ENCODE results near the gene SRD5A2. TPM values are rescaled to one million over a fixed set of nuclear protein-coding genes. Genes with fewer than 3 reads are reported as not detected.

The SRD5A2 gene
- total and polyA plus RNA-seq, 4 donors: 2.3 to 23.3 (median 2.9) TPM; not detected in 1

GRCh38 chr2:31535768-31536167 is 45.0 kb downstream of the SRD5A2 start:
- H3K9me3 ChIP-seq (ENCODE audit: control insufficient read depth in 4 of 4, low read length in 3 of 4): no peaks in the 10 kb centered on the region
- 29% methylated on average over 2 of the region's 2 CpGs for WGBS
- H3K27me3 ChIP-seq (ENCODE audit: control insufficient read depth in 4 of 4, insufficient read depth in 4 of 4, low read length in 3 of 4): no peaks in the 10 kb centered on the region
- H3K36me3 ChIP-seq (ENCODE audit: control insufficient read depth in 4 of 4, insufficient read depth in 3 of 4, low read depth in 1 of 4, low read length in 3 of 4): peaks cover 0 to 17% (median 3%) of the 10 kb centered on the region in 4 donors
- TF ChIP-seq SP1 (IDR thresholded peaks at IDR 0.05) (peak; percentile 5), FOXA2 (IDR thresholded peaks at IDR 0.05) (peak; percentile 11), RXRA (IDR thresholded peaks at IDR 0.05) (peak in 1 of 2 donors; percentile 73), HNF4A (conservative IDR thresholded peaks at IDR 0.05) (peak; percentile 53 to 65), RAD21 (IDR thresholded peaks at IDR 0.05) (peak; percentile 10 to 17), JUND (IDR thresholded peaks at IDR 0.05) (peak in 1 of 2 donors; percentile 56), HNF4G (IDR thresholded peaks at IDR 0.05) (no peak)
- TF ChIP-seq, protein P1, sequence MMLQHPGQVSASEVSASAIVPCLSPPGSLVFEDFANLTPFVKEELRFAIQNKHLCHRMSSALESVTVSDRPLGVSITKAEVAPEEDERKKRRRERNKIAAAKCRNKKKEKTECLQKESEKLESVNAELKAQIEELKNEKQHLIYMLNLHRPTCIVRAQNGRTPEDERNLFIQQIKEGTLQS (IDR thresholded peaks at IDR 0.05): no peak
- no peak overlapping the region for H3K4me3 ChIP-seq (ENCODE audit: low read depth in 1 of 3, low read length in 3 of 3)
- H3K9ac ChIP-seq (ENCODE audit: low read depth in 1 of 2, low read length in 2 of 2): no peak overlapping the region
- no peak for DNase-seq (ENCODE audit: low spot score)
- H3K4me1 ChIP-seq (ENCODE audit: control insufficient read depth in 4 of 4, insufficient read depth in 4 of 4, low read length in 3 of 4): peaks cover 5 to 37% (median 25%) of the 10 kb centered on the region in 4 donors
- no peak overlapping the region for H3K27ac ChIP-seq (ENCODE audit: low read depth in 1 of 2, low read length in 2 of 2)

- H3K36me3 ChIP-seq (ENCODE audit: control insufficient read depth in 4 of 4, insufficient read depth in 3 of 4, low read depth in 1 of 4, low read length in 3 of 4): peaks cover 0 to 17% (median 3%) of the 10 kb centered on the region in 4 donors
- H3K4me1 ChIP-seq (ENCODE audit: control insufficient read depth in 4 of 4, insufficient read depth in 4 of 4, low read length in 3 of 4): peaks cover 5 to 33% (median 21%) of the 10 kb centered on the region in 4 donors
- DNase-seq (ENCODE audit: low spot score): no peak
- H3K4me3 ChIP-seq (ENCODE audit: low read depth in 1 of 3, low read length in 3 of 3): no peak overlapping the region
- H3K27me3 ChIP-seq (ENCODE audit: control insufficient read depth in 4 of 4, insufficient read depth in 4 of 4, low read length in 3 of 4): no peaks in the 10 kb centered on the region
- H3K9ac ChIP-seq (ENCODE audit: low read depth in 1 of 2, low read length in 2 of 2): no peak overlapping the region
- no peaks in the 10 kb centered on the region for H3K9me3 ChIP-seq (ENCODE audit: control insufficient read depth in 4 of 4, low read length in 3 of 4)
- TF ChIP-seq, protein P2, sequence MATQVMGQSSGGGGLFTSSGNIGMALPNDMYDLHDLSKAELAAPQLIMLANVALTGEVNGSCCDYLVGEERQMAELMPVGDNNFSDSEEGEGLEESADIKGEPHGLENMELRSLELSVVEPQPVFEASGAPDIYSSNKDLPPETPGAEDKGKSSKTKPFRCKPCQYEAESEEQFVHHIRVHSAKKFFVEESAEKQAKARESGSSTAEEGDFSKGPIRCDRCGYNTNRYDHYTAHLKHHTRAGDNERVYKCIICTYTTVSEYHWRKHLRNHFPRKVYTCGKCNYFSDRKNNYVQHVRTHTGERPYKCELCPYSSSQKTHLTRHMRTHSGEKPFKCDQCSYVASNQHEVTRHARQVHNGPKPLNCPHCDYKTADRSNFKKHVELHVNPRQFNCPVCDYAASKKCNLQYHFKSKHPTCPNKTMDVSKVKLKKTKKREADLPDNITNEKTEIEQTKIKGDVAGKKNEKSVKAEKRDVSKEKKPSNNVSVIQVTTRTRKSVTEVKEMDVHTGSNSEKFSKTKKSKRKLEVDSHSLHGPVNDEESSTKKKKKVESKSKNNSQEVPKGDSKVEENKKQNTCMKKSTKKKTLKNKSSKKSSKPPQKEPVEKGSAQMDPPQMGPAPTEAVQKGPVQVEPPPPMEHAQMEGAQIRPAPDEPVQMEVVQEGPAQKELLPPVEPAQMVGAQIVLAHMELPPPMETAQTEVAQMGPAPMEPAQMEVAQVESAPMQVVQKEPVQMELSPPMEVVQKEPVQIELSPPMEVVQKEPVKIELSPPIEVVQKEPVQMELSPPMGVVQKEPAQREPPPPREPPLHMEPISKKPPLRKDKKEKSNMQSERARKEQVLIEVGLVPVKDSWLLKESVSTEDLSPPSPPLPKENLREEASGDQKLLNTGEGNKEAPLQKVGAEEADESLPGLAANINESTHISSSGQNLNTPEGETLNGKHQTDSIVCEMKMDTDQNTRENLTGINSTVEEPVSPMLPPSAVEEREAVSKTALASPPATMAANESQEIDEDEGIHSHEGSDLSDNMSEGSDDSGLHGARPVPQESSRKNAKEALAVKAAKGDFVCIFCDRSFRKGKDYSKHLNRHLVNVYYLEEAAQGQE (IDR thresholded peaks at IDR 0.05): no peak
- TF ChIP-seq MAX (IDR thresholded peaks at IDR 0.05): no peak
- no peak for TF ChIP-seq NR2F2 (IDR thresholded peaks at IDR 0.05)
- WGBS: 93% methylated on average over 1 of the region's 1 CpG
- H3K27ac ChIP-seq (ENCODE audit: low read depth in 1 of 2, low read length in 2 of 2): no peak overlapping the region
Measured at GRCh38 chr2:31534636-31535035, 46.1 kb downstream of the SRD5A2 start.

- no peak overlapping the region for H3K9ac ChIP-seq (ENCODE audit: low read depth in 1 of 2, low read length in 2 of 2)
- H3K4me3 ChIP-seq (ENCODE audit: low read depth in 1 of 3, low read length in 3 of 3): no peak overlapping the region
- H3K36me3 ChIP-seq (ENCODE audit: control insufficient read depth in 4 of 4, insufficient read depth in 3 of 4, low read depth in 1 of 4, low read length in 3 of 4): peaks cover 0 to 26% (median 3%) of the 10 kb centered on the region in 4 donors
- TF ChIP-seq, protein P1 (IDR thresholded peaks at IDR 0.05): no peak
- TF ChIP-seq GABPA (IDR thresholded peaks at IDR 0.05 in 1 of 2, conservative IDR thresholded peaks at IDR 0.05 in 1 of 2) (no peak), RAD21 (IDR thresholded peaks at IDR 0.05) (no peak), FOXA2 (IDR thresholded peaks at IDR 0.05) (no peak), HNF4A (conservative IDR thresholded peaks at IDR 0.05) (no peak)
- TF ChIP-seq, protein P2 (IDR thresholded peaks at IDR 0.05): no peak
- H3K4me1 ChIP-seq (ENCODE audit: control insufficient read depth in 4 of 4, insufficient read depth in 4 of 4, low read length in 3 of 4): peaks cover 4 to 28% (median 22%) of the 10 kb centered on the region in 4 donors
- WGBS: 96% methylated on average over 1 of the region's 1 CpG
- DNase-seq (ENCODE audit: low spot score): no peak
- H3K27ac ChIP-seq (ENCODE audit: low read depth in 1 of 2, low read length in 2 of 2): no peak overlapping the region
- H3K27me3 ChIP-seq (ENCODE audit: control insufficient read depth in 4 of 4, insufficient read depth in 4 of 4, low read length in 3 of 4): no peaks in the 10 kb centered on the region
- no peaks in the 10 kb centered on the region for H3K9me3 ChIP-seq (ENCODE audit: control insufficient read depth in 4 of 4, low read length in 3 of 4)
Measured at GRCh38 chr2:31533036-31533435, 47.7 kb downstream of the SRD5A2 start.
